Common myeloid progenitor, CD34-positive (primary cell): ENCODE results near the gene SPATA9.
"Not testable (repeated sequence)": the region's sequence is repeated elsewhere in the genome, so short reads cannot be mapped to it uniquely, and the experiment has no call there.

Experiments used
- CTCF ChIA-PET: fragments of 350-600 bp; sonication (Branson Sonifier 250); formaldehyde crosslinking; loops from one replicate; lab custom pipeline; 2021; ENCODE audit warnings: antibody characterized with exemption; lab: Charles Lee
- POLR2A ChIA-PET: fragments of 350-600 bp; sonication (Branson Sonifier 250); formaldehyde crosslinking; loops from one replicate; lab custom pipeline; 2021; ENCODE audit warnings: antibody characterized with exemption; lab: Charles Lee
- DNase-seq, 3 donors: peaks; one replicate each; pipeline versions ENCODE4 v3.0.0 to v3.0.0-alpha.2; 2013
- H3K27ac ChIP-seq, 2 experiments: 1 replicate in 1 of 2; 2 replicates in 1 of 2; pipeline ENCODE4 v1.7.0; 2013; ENCODE audit warnings: inconsistent platforms in 2 of 2, low read length in 2 of 2, mild to moderate bottlenecking in 2 of 2, low read depth in 1 of 2, moderate library complexity in 1 of 2; ENCODE audit not compliant: severe bottlenecking in 2 of 2, insufficient read depth in 1 of 2, poor library complexity in 1 of 2
- H3K27me3 ChIP-seq, 5 experiments: replicated peaks in 2 of 5; 1 replicate in 3 of 5; 2 replicates in 2 of 5; pipeline versions ENCODE4 v1.6.1 to v1.7.0; 2013; ENCODE audit warnings: low read length in 4 of 5, mild to moderate bottlenecking in 2 of 5, moderate library complexity in 2 of 5, inconsistent platforms in 1 of 5; ENCODE audit not compliant: insufficient read depth in 5 of 5, control insufficient read depth in 4 of 5
- H3K36me3 ChIP-seq, 4 experiments: 1 replicate in 2 of 4; 2 replicates in 2 of 4; pipeline versions ENCODE4 v1.6.1 to v1.7.0; 2013; ENCODE audit warnings: low read length in 3 of 4, control low read depth in 1 of 4, mild to moderate bottlenecking in 1 of 4; ENCODE audit not compliant: control insufficient read depth in 4 of 4, insufficient read depth in 4 of 4
- H3K4me1 ChIP-seq, 4 experiments: 1 replicate in 3 of 4; 2 replicates in 1 of 4; pipeline versions ENCODE4 v1.6.1 to v1.7.1; 2013; ENCODE audit warnings: low read length in 3 of 4, mild to moderate bottlenecking in 3 of 4, control low read depth in 1 of 4, inconsistent platforms in 1 of 4, moderate library complexity in 1 of 4; ENCODE audit not compliant: control insufficient read depth in 4 of 4, insufficient read depth in 4 of 4; ENCODE audit errors: control extremely low read depth in 1 of 4
- H3K4me3 ChIP-seq, 7 experiments: 1 replicate in 4 of 7; 2 replicates in 3 of 7; pipeline versions ENCODE4 v1.5.1 to v1.7.0; 2013; ENCODE audit warnings: mild to moderate bottlenecking in 7 of 7, low read length in 6 of 7, moderate library complexity in 6 of 7, inconsistent platforms in 2 of 7, low read depth in 2 of 7, control low read depth in 1 of 7; ENCODE audit not compliant: insufficient read depth in 4 of 7, control insufficient read depth in 1 of 7; ENCODE audit errors: extremely low read depth in 1 of 7
- H3K9me3 ChIP-seq, 5 experiments: 1 replicate in 4 of 5; 2 replicates in 1 of 5; pipeline versions ENCODE4 v1.6.1 to v1.7.1; 2013; ENCODE audit warnings: low read length in 4 of 5, mild to moderate bottlenecking in 2 of 5, inconsistent platforms in 1 of 5, low read depth in 1 of 5, moderate library complexity in 1 of 5; ENCODE audit not compliant: control insufficient read depth in 4 of 5, insufficient read depth in 2 of 5; ENCODE audit errors: control extremely low read depth in 1 of 5
- WGBS: methylation state at CpG from one replicate; pipeline ENCODE4 v1.1.5; 2013; ENCODE audit not compliant: insufficient coverage; 5-methylcytosine and 5-hydroxymethylcytosine counted together

SPATA9 gene

GRCh38 chr5:95709967-95710650, 27.3 kb upstream of the SPATA9 start:
- ChIA-PET CTCF (interaction anchor here (1.2 to 2.2 kb wide), 2 partner anchors 11 to 125 kb away, joined by 3 to 5 read pairs; no protein-coding TSS in a partner anchor), POLR2A (no interaction called here)
- 93% methylated on average over 15 of the region's 15 CpGs for WGBS
- no peaks in the 10 kb centered on the region for H3K36me3 ChIP-seq
- no peaks in the 10 kb centered on the region for H3K4me1 ChIP-seq
- DNase-seq = no peak
- no peaks in the 10 kb centered on the region for H3K27me3 ChIP-seq
- H3K27ac ChIP-seq = peak overlapping the region in 1 of 2 experiments; percentile 74
- no peaks in the 10 kb centered on the region for H3K9me3 ChIP-seq
- no peak overlapping the region for H3K4me3 ChIP-seq

GRCh38 chr5:95708876-95709275, 26.1 kb upstream of the SPATA9 start:
- WGBS = 100% methylated on average over 3 of the region's 7 CpGs
- no peaks in the 10 kb centered on the region for H3K9me3 ChIP-seq
- POLR2A ChIA-PET = no interaction called here

GRCh38 chr5:95707534-95708188, 24.9 kb upstream of the SPATA9 start:
- H3K9me3 ChIP-seq, H3K27ac ChIP-seq, H3K27me3 ChIP-seq, H3K36me3 ChIP-seq, DNase-seq, H3K4me3 ChIP-seq, POLR2A ChIA-PET, H3K4me1 ChIP-seq: not testable (repeated sequence)
- CTCF ChIA-PET = interaction anchor here (1.1 kb wide), 1 partner anchor 10 kb away, joined by 3 read pairs; no protein-coding TSS in a partner anchor
- WGBS = 89% methylated on average over 6 of the region's 8 CpGs

More at GRCh38 chr5:95708876-95709275, 26.1 kb upstream of the SPATA9 start:
- Histone ChIP-seq H3K27ac (no peak overlapping the region), H3K27me3 (no peaks in the 10 kb centered on the region), H3K36me3 (no peaks in the 10 kb centered on the region), H3K4me1 (no peaks in the 10 kb centered on the region), H3K4me3 (no peak overlapping the region)
- no peak for DNase-seq
- CTCF ChIA-PET = interaction anchor here (1.2 to 2.2 kb wide), 2 partner anchors 13 to 126 kb away, joined by 3 to 5 read pairs; no protein-coding TSS in a partner anchor

- 94% methylated on average over 9 of the region's 9 CpGs for WGBS
- Histone ChIP-seq H3K4me3 (no peak overlapping the region), H3K27ac (no peak overlapping the region), H3K4me1 (no peaks in the 10 kb centered on the region), H3K9me3 (no peaks in the 10 kb centered on the region), H3K36me3 (no peaks in the 10 kb centered on the region), H3K27me3 (no peaks in the 10 kb centered on the region)
- DNase-seq = no peak
- CTCF ChIA-PET = interaction anchor here (1.1 kb wide), 1 partner anchor 9 kb away, joined by 3 read pairs; no protein-coding TSS in a partner anchor
- POLR2A ChIA-PET = no interaction called here
These were observed 24.3 kb upstream of the SPATA9 start for GRCh38 chr5:95707055-95707454.

- H3K4me3 ChIP-seq, CTCF ChIA-PET, DNase-seq, H3K9me3 ChIP-seq, H3K4me1 ChIP-seq, H3K27me3 ChIP-seq, H3K27ac ChIP-seq, H3K36me3 ChIP-seq, POLR2A ChIA-PET: not testable (repeated sequence)
- WGBS = 60% methylated on average over 1 of the region's 5 CpGs
These were observed 23.4 kb upstream of the SPATA9 start for GRCh38 chr5:95706196-95706595.

DNA sequence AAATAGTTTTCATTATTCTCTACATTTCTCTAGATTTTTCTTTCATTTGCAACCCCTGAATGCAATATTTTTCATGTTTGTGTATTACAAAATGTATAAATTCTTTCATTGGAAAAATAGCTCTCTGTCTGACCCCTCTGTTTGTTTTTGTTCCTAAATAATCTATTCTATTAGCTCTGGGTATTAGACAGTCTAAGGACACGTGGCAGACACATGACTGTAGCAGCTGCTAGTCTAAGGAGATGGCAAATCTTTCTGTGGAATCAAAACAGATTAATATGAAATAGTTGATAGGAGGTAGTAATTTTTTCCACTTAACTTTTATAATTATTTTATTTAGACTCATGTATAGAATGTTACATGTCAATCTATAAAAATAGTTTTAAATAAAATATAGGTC, 21.4 kb upstream of the SPATA9 start:
- no peaks in the 10 kb centered on the region for H3K4me1 ChIP-seq
- H3K9me3 ChIP-seq = no peaks in the 10 kb centered on the region
- WGBS = no CpG with 5 or more reads among the region's 1 CpG
- no peaks in the 10 kb centered on the region for H3K27me3 ChIP-seq
- ChIA-PET CTCF (no interaction called here), POLR2A (no interaction called here)
- DNase-seq = no peak
- H3K36me3 ChIP-seq = no peaks in the 10 kb centered on the region
- H3K4me3 ChIP-seq = no peak overlapping the region
- no peak overlapping the region for H3K27ac ChIP-seq

DNA sequence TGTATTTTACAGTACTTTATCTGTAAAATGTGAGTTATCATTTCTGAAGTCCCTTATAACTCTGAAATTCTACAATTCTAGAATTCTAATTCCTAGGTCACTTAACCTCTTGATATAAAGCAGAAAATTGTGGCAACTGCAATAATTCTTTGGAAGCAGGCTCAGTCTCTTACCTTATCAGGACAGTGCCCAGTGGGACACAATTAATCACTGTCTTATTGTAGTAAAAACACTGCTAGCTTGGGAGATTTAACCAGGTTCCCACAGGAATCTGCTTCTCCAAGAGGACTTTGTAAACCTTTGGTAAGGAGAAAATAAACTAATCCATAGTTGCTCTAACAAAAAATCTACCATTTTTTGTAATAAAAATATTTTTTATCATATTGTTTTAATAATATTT, 18.3 kb upstream of the SPATA9 start:
- Histone ChIP-seq H3K36me3 (no peaks in the 10 kb centered on the region), H3K27me3 (no peaks in the 10 kb centered on the region), H3K4me1 (no peaks in the 10 kb centered on the region), H3K27ac (no peak overlapping the region), H3K9me3 (no peaks in the 10 kb centered on the region), H3K4me3 (no peak overlapping the region)
- POLR2A ChIA-PET = no interaction called here
- CTCF ChIA-PET = no interaction called here
- no peak for DNase-seq
